Stimulated activated naive B cell treated with anti-CD40 and anti-IgM and Interleukin-4, amounts not matched to agents 10 μg/mL and 1 μg/mL and 100 μg/mL, for 72 hours (primary cell): Measurements from ENCODE around the gene SLC1A4.

Source experiments
- ATAC-seq, 2 donors: fragments of 150-1000 bp; cut with Tn5 transposase; replicated peaks; 2 replicates each; pipeline ENCODE4 v1.10.0; 2021; ENCODE audit warnings: moderate library complexity in 1 of 2
- DNase-seq: peaks from one replicate; pipeline ENCODE4 v3.0.0; 2021
- H3K27ac Mint-ChIP-seq: one replicate; pipeline ENCODE4 v1.8.0; 2022; ENCODE audit warnings: mild to moderate bottlenecking, mixed read lengths
- H3K27me3 Mint-ChIP-seq, 2 donors: one replicate each; pipeline ENCODE4 v1.8.0; 2022; ENCODE audit warnings: mixed read lengths in 2 of 2
- H3K36me3 Mint-ChIP-seq, 2 donors: one replicate each; pipeline ENCODE4 v1.8.0; 2022; ENCODE audit warnings: mixed read lengths in 2 of 2, mild to moderate bottlenecking in 1 of 2
- H3K4me1 Mint-ChIP-seq, 2 donors: one replicate each; pipeline ENCODE4 v1.8.0; 2022; ENCODE audit warnings: mixed read lengths in 2 of 2, mild to moderate bottlenecking in 1 of 2
- H3K4me3 Mint-ChIP-seq, 2 donors: one replicate each; pipeline ENCODE4 v1.8.0; 2022; ENCODE audit warnings: mild to moderate bottlenecking in 2 of 2, mixed read lengths in 2 of 2, moderate library complexity in 1 of 2
- H3K9me3 Mint-ChIP-seq, 2 donors: one replicate each; pipeline ENCODE4 v1.8.0; 2022; ENCODE audit warnings: mixed read lengths in 2 of 2, mild to moderate bottlenecking in 1 of 2

The SLC1A4 gene

DNA sequence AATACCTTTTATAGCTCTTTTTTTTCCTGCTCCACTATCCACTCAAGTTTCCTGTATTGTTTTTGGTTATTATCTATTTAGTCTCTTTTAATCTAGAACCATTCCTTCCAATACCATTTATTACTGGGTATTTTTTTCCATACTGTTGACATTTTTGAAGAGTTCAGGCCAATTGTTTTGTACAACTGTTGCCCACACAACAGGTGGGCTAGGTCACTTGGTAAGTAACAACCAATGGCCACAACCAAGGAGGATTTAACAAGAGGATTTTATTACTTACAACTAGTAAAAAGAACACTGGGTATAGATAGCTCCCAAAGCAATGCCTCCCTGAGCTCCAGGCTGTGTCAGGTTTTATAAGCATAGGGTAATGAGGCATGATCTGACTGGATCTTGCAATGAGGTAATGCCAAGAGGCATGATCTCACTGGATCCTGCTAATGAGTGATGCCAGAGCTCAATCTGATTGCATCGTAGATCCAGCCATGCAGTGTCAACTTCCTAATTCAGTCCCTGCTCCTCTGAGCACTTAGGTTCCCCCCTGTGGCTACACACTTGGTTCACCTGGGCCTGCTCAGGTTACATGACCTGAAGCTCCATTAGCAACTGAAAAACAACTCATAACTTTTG lies 59.9 kb downstream of the SLC1A4 start:
- DNase-seq (no peak), ATAC-seq (no peak)

DNA sequence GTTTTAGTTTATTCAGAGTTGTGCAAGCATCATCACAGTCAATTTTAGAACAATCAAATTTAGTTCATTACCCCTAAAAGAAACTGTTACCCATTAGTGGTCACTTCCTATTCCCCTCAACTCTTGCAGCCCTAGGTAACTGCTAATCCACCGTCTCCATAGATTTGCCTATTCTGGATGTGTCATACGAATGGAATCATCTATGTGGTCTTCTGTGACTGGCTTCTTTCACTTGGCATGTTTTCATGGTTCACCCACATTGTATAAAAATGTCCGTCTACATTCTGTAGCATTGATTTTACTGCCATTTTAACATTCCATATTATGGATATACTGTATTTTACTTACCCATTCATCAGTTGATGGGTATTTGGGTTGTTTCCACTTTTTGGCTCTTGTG lies 61.7 kb downstream of the SLC1A4 start:
- Mint-ChIP-seq H3K9me3 (peaks cover 5 to 7% of the 10 kb centered on the region in 2 donors), H3K36me3 (peaks cover 49 to 61% of the 10 kb centered on the region in 2 donors), H3K4me3 (no peak overlapping the region), H3K4me1 (peaks cover 37 to 70% of the 10 kb centered on the region in 2 donors), H3K27ac (no peak overlapping the region), H3K27me3 (no peaks in the 10 kb centered on the region)
- ATAC-seq (no peak), DNase-seq (no peak)

More for the DNA sequence above, 59.9 kb downstream of the SLC1A4 start:
- Mint-ChIP-seq H3K27me3 (no peaks in the 10 kb centered on the region), H3K36me3 (peaks cover 60 to 75% of the 10 kb centered on the region in 2 donors), H3K27ac (no peak overlapping the region), H3K4me3 (no peak overlapping the region), H3K9me3 (peaks cover 15% of the 10 kb centered on the region in 2 donors), H3K4me1 (peaks cover 31 to 61% of the 10 kb centered on the region in 2 donors)

DNA sequence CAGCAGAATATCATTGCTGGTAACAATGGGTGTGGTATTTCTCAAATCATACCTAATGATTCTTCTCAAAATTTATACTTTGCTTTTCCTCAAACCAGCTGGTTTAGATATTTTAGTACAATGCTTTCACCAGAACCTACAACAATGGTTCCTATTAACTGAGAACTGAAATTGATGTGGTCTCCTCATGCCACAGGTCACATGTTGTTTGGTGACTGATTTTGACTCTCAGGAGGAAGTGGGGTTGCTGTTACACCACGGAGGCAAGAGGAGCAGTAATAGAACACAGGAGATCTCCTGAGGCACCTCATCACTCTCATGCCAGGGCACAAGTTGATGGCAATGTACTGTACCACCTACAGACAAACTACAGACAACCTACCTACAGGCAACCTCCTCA lies 64.0 kb downstream of the SLC1A4 start:
- H3K4me3 Mint-ChIP-seq = peak overlapping the region; percentile 99
- H3K4me1 Mint-ChIP-seq = peaks cover 46 to 65% of the 10 kb centered on the region in 2 donors
- ATAC-seq = peak; percentile 70 to 73
- H3K9me3 Mint-ChIP-seq = peaks cover 5 to 7% of the 10 kb centered on the region in 2 donors
- peaks cover 34 to 40% of the 10 kb centered on the region in 2 donors for H3K36me3 Mint-ChIP-seq
- peak overlapping the region; percentile 97 for H3K27ac Mint-ChIP-seq
- H3K27me3 Mint-ChIP-seq = no peaks in the 10 kb centered on the region
- DNase-seq = peak; percentile 71

DNA sequence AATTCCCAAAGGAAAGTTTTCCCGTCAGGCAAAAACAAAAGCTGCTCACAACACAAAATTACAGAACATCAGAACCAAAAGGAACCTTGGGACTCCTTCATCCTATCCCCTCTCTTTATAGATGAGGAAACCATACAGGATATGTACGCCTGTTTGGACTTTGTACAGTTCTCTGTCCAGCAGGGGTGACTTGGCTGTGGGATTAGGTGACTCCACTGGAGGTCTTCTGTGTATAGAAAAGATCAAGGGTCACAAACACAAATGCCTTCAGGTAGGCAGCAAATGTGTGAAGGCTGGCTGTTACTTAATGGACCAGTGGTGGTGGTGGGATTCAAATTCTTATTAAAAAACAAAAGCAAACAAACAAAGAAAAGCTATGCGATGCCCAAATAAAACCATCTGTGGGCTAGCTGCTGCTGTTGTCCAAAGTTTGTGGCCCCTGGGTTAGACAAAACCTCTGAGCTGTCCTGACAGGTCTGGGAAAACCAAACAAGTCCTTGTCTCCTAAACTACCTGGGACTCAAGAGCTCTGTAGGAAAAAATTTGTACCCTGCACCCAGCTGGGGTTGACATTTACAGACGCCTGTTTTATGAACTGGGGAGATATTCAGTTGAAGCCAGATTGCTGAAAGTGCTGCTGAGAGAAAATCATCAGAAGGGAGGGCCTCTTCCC lies 65.7 kb downstream of the SLC1A4 start:
- Mint-ChIP-seq H3K27ac (peak overlapping the region; percentile 97), H3K36me3 (peaks cover 24 to 30% of the 10 kb centered on the region in 2 donors), H3K27me3 (no peaks in the 10 kb centered on the region), H3K4me1 (peaks cover 49 to 78% of the 10 kb centered on the region in 2 donors), H3K9me3 (peaks cover 0 to 4% of the 10 kb centered on the region in 2 donors), H3K4me3 (peak overlapping the region; percentile 99)
- ATAC-seq = no peak
- no peak for DNase-seq

DNA sequence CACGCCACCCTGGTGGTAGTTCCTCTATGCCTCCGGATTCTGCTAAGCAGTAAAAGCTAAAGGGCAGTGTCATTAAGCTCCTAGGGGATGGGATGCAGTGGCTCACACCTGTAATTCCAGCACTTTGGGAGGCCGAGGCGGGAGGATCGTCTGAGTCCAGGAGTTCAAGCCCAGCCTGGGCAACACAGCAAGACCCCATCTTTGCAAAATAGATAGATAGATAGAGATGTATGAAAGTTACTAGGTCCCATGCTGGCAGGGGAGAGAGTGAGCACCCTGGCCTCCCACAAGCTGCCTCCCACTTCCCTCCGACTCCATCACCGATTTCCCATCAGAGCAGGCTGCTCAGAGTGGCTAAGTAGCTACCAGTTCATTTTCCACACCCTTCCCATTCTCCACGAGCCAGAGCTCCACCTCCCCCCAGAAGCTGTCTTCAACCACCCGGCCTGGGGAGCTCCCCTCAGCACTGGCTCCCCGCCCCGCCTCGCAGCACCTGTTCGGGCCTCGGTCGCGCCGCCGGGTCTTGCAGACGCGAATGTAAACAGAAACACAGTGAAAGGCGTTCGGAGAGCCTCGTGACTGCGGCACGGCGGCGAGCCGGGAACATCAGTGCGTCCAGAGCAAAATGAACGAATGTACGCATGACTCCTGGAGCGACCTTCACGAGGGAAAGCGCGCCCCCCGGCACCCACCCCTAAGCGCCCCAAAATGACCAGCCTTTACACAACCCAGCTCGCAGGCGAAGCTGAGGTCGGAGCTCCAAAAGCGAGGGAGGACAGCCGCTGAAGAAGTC lies 66.4 kb downstream of the SLC1A4 start:
- peak overlapping the region; percentile 97 for H3K27ac Mint-ChIP-seq
- H3K27me3 Mint-ChIP-seq = no peaks in the 10 kb centered on the region
- H3K9me3 Mint-ChIP-seq = peaks cover 0 to 4% of the 10 kb centered on the region in 2 donors
- ATAC-seq (peak; percentile 39 to 45), DNase-seq (no peak)
- peak overlapping the region; percentile 99 for H3K4me3 Mint-ChIP-seq
- H3K36me3 Mint-ChIP-seq = peaks cover 24 to 30% of the 10 kb centered on the region in 2 donors
- peaks cover 49 to 77% of the 10 kb centered on the region in 2 donors for H3K4me1 Mint-ChIP-seq

DNA sequence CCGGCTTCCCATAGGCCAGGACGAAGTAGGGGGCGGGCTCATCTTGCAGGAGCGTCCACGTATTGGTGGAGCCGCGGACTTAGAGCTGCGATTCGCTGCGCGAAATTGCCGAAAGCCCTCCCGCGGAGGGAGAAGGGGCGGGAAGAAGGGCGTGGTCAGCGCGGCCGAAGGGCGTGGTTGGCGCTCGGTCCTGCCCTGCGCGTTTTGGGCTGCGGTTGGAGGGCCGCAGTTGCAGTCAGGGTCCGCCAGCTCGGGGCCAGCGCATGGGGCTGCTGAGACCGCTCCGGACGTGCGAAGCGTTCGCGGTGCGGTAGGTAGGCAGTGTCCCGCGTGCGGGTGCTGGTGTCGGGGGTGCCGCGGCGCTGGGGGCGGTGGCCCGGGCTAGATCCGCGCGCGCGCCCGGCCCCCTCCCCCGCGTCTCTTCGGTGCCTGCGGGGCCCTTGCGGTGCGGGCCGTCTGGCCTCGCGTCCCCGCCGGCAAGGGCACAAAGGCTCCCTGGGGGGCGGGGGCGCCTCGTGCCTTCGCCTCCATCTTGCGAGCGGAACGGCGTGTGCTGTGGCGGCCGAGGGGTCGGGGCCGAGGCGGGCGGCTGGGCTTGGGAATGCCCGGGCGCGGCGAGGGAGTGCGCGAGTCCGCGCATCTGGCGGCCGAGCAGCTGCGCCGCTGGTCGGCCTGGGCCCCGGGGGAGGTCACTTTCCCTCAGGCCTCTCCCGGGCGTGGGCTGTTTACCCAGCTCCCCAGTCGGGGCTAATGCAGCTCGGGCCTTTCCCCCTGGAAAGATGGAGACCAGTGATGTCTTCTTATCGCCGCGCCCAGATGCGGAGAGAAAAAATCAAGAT lies 67.2 kb downstream of the SLC1A4 start, which contains the start of gene CEP68:
CEP68 (plus strand) TSS at position 202 of the 839 bp plus-strand sequence. CDS start 13,029 bp downstream, outside the sequence.
- H3K9me3 Mint-ChIP-seq = peaks cover 0 to 3% of the 10 kb centered on the region in 2 donors
- H3K27me3 Mint-ChIP-seq = no peaks in the 10 kb centered on the region
- peak; percentile 84 to 88 for ATAC-seq
- peak within 1 kb of the TSS; percentile 99 for H3K4me3 Mint-ChIP-seq
- H3K27ac Mint-ChIP-seq = peak within 1 kb of the TSS; percentile 97
- peaks cover 46 to 73% of the 10 kb centered on the region in 2 donors for H3K4me1 Mint-ChIP-seq
- DNase-seq = peak; percentile 97
- peaks cover 20 to 23% of the 10 kb centered on the region in 2 donors for H3K36me3 Mint-ChIP-seq

DNA sequence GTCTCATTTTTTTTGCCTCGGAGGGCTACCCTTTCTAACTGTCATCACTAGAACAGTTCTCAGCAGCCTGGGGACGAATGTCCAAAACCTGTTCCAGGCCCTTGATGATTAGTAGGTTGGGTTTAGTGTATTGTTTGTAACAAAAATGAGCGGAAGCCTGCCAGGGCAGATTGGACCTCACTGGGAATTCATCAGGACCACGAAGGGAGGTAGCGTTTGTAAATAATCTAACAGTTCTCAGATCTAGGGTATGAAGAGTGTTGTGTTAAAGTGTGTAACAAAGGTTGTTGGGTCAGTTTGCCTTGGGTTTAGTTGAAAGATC lies 67.8 kb downstream of the SLC1A4 start:
- Mint-ChIP-seq H3K27ac (peak overlapping the region; percentile 28), H3K4me3 (peak overlapping the region; percentile 86 to 99), H3K36me3 (peaks cover 16 to 17% of the 10 kb centered on the region in 2 donors), H3K4me1 (peaks cover 47 to 70% of the 10 kb centered on the region in 2 donors), H3K27me3 (no peaks in the 10 kb centered on the region), H3K9me3 (no peaks in the 10 kb centered on the region)
- no peak for DNase-seq
- no peak for ATAC-seq

DNA sequence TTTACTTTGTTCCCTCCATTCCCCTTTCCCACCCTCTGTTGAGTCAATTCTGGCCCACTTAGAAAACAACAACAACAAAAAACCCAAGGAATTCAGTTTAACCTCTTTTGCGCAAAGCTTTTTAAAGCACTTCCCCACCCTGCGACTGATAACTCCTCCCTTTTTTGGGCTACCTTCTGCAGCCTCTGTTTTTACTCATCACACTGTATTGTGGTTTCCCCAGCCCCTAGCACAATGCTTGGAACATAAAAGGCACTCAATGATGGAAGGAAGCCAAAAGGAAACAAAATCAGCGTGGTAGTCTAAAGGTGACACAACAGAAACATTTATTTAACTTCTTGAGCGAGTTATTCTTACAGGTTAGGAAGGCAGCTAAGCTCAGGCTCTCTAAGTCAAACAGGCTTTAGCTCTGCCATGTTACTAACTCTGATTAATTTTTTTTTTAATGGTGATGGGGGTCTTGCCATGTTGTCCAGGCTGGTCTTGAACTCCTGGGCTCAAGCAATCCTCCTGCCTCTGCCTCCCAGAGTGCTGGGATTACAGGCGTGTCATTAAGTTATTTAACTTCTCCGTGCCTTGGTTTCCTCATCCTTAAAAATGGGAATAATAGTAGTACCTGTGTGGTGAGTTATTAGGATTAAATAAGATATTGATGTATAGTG lies 68.3 kb downstream of the SLC1A4 start:
- DNase-seq (peak; percentile 35), ATAC-seq (peak; percentile 26 to 35)
- Mint-ChIP-seq H3K4me3 (peak overlapping the region; percentile 86 to 99), H3K27ac (peak overlapping the region; percentile 28), H3K36me3 (peaks cover 12 to 15% of the 10 kb centered on the region in 2 donors), H3K4me1 (peaks cover 45 to 65% of the 10 kb centered on the region in 2 donors), H3K9me3 (no peaks in the 10 kb centered on the region), H3K27me3 (no peaks in the 10 kb centered on the region)

DNA sequence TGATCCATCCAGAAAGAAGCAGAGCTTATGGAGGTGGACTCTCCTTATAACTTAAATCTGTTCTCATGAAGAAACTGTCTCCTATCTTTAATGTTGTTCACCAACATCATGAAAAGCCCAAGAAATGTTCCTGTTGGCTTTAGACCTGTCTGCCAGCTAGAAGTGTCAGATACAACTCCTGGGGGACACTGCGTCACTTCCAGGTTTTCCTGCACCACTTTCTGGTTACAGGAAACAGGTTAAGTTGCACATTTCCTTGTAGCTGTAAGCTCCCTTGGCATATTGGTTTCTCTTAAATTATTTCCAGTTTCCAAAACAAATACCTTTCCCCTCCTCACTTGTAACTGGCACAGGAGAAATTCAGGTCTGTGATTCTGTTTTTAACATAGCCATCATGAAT lies 69.9 kb downstream of the SLC1A4 start:
- Mint-ChIP-seq H3K36me3 (peaks cover 4 to 10% of the 10 kb centered on the region in 2 donors), H3K4me3 (no peak overlapping the region), H3K9me3 (no peaks in the 10 kb centered on the region), H3K27ac (no peak overlapping the region), H3K27me3 (no peaks in the 10 kb centered on the region), H3K4me1 (peaks cover 41 to 69% of the 10 kb centered on the region in 2 donors)
- ATAC-seq (no peak), DNase-seq (no peak)

DNA sequence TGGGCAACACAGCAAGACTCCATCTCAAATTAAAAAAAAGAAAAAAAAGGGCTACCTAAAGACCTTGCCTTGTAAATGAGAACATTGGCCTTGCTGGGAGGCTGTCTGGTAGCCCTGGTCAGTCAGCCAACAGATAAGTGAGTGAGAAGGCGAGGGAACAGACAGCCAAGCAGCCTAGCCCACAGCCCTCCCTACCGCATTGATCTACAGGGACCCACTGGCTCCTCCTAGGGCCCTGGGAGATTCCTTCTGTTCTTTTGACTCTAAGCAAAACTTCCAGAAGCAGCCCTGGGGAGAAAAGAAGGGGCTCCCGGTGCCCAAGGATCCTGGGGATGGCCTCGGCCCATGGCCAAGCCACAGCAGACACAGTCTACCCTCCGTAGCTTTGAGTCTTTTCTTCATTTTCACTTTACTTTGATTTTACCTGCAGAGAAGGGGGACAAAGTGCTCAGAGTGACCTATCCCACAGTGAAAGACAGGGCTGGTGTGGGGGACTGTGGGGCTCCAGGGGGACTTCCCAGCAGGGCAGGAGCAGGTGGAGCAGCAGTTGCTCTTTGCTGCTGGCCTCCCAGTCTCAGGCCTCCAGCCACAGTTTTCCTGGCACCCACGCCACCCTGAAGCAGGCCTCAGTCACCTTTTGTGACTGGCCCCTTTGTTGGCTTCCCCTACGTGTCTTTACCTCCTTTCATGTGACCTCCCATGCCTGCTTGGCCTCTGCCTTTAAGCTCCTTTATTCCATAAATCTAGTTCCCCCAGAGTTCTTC lies 72.1 kb downstream of the SLC1A4 start:
- no peaks in the 10 kb centered on the region for H3K9me3 Mint-ChIP-seq
- H3K4me1 Mint-ChIP-seq = peaks cover 36 to 70% of the 10 kb centered on the region in 2 donors
- no peak overlapping the region for H3K4me3 Mint-ChIP-seq
- ATAC-seq = no peak
- H3K27me3 Mint-ChIP-seq = no peaks in the 10 kb centered on the region
- H3K36me3 Mint-ChIP-seq = peaks cover 0 to 2% of the 10 kb centered on the region in 2 donors
- peak overlapping the region; percentile 47 for H3K27ac Mint-ChIP-seq
- no peak for DNase-seq

DNA sequence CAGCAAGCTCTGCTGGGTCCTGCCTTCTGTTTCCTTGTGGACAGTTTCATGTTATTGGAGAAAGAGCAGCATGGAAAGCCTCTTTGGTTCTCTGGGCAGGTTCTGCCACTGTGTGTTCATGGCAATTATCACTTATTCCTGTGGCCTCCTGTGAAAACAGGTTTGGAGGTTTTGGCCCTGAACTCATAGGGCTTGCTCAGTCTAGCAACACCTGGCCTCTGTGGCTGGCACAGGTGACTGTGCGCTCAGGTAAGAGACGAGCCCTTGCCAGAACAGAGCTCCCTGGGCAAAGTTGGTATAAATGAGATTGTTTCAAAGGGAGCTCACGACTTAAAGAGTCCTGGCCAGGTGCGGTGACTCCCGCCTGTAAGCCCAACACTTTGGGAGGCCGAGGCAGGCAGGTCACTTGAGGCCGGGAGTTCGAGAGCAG lies 72.7 kb downstream of the SLC1A4 start:
- DNase-seq (no peak), ATAC-seq (no peak)
- H3K4me3 Mint-ChIP-seq = no peak overlapping the region
- H3K27me3 Mint-ChIP-seq = no peaks in the 10 kb centered on the region
- H3K4me1 Mint-ChIP-seq = peaks cover 35 to 69% of the 10 kb centered on the region in 2 donors
- H3K36me3 Mint-ChIP-seq = peaks cover 0 to 2% of the 10 kb centered on the region in 2 donors
- H3K27ac Mint-ChIP-seq = peak overlapping the region; percentile 47
- H3K9me3 Mint-ChIP-seq = no peaks in the 10 kb centered on the region

DNA sequence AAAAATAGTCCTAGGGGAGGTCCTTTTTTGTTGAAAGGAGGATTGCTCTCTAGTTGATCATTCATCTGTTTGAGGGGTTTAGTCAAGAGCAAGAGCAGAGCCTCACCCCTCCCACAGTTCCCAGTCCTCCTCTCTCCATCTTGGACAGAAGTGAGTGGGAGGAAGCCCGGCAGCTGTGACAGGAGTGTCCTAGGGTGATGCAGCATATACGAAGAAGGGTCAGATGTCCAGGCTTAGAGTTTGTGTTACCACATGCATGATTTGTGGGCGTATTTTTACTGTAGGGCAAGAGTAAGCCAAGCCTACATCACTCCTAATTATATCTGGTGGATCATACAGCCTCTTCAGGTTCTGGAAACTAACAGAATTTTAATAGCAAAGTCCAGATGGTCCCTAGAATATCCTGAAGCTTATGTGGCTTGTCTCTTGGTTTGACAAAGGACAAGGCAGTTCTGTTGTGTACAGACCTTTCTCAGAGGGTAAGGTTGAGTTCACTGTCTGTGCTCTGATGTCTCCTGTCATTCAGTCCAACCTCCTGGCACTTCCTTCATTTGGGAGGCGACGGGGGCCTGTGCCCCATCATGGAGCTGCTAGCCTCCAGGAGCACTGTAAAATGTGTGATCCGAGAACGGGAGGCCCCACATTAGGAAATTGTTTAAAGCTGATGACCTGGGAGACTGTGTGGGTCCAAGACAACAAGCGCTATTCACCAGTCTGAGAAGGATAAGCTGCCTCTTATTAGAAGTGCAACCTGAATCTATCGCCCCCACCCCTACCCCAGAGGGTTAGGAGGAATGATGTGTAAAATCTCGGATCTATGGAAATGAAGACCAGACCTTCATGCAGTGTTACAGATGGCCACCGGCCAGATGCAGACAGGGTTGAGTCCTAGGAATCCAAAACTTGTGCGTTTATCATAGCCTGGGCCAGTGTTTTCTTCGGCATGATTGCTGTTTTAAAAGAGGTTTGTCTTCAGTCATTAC lies 73.9 kb downstream of the SLC1A4 start:
- peaks cover 35 to 69% of the 10 kb centered on the region in 2 donors for H3K4me1 Mint-ChIP-seq
- DNase-seq (no peak), ATAC-seq (no peak)
- H3K9me3 Mint-ChIP-seq = no peaks in the 10 kb centered on the region
- H3K36me3 Mint-ChIP-seq = peaks cover 5 to 10% of the 10 kb centered on the region in 2 donors
- no peak overlapping the region for H3K4me3 Mint-ChIP-seq
- H3K27ac Mint-ChIP-seq = peak overlapping the region; percentile 57
- H3K27me3 Mint-ChIP-seq = no peaks in the 10 kb centered on the region
